Astrocyte of the hippocampus (primary cell): ENCODE results near the gene RAB3IP.
"Not testable (repeated sequence)": the region's sequence is repeated elsewhere in the genome, so short reads cannot be mapped to it uniquely, and the experiment has no call there.

Experiments
- DNase-seq: peaks from one replicate; pipeline ENCODE4 v3.0.0; 2011; ENCODE audit warnings: low read depth, low spot score

RAB3IP gene

DNA sequence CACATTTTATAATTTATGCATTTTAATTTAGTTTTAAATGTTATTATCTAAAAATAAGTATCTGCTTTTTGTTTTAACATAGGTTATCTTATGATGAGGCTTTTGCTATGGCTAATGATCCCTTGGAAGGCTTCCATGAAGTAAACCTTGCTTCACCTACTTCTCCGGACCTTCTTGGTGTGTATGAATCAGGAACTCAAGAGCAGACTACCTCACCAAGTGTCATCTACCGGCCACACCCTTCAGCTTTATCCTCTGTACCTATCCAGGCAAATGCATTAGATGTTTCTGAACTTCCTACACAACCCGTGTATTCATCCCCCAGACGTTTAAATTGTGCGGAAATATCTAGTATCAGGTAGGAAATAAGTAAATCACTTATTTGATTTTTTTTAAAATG lies 16.6 kb downstream of the RAB3IP start:
- DNase-seq = no peak

DNA sequence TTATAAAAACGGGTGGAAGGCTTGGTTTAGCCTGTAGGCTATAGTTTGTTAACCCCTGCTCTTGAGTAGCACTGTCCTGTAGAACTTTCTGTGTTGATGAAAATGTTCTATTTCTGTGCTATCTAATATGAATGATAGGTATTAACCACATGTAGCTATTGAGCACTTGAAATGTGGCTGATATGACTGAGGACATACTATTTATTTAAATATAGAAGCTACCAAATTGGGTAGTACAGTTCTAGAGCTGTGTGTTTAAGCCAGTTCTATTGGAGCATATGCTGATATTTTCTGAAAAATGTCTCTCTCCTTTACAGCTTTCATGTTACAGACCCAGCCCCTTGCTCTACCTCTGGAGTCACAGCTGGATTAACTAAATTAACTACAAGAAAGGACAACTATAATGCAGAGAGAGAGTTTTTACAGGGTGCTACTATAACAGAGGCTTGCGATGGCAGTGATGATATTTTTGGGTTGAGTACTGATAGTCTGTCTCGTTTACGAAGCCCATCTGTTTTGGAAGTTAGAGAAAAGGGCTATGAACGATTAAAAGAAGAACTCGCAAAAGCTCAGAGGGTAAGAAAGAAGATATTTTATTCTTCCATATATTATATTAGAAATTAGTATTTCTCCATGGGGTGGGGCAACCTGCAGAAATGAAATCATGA lies 17.6 kb downstream of the RAB3IP start:
- no peak for DNase-seq

DNA sequence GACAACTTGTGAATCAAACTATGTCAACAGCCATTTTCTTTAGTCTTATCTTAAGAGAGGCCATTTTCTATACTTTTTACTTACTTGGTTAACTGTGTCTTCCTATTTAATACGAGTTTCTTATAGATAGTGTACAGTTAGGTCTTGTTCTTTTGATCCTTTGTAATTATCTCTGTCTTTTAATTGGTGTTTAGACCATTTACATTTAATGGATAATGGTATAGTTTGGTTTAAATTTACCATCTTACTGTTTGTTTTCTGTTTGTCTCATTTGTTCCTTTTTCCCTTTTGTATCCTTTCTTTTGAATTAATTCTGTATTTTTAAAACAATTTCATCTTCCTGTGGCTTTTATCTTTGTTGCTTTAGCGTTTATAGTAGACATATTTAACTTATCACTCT lies 19.4 kb downstream of the RAB3IP start:
- DNase-seq = no peak

DNA sequence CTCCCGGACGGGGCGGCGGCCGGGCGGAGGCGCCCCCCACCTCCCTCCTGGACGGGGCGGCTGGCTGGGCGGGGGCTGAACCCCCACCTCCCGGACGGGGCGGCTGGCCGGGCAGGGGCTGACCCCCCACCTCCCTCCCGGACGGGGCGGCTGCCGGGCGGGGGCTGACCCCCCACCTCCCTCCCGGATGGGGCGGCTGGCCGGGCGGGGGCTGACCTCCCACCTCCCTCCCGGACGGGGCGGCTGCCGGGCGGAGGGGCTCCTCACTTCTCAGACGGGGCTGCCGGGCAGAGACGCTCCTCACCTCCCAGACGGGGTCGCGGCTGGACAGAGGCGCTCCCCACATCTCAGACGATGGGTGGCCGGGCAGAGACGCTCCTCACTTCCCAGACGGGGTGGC lies 20.9 kb downstream of the RAB3IP start:
- not testable (repeated sequence) for DNase-seq

DNA sequence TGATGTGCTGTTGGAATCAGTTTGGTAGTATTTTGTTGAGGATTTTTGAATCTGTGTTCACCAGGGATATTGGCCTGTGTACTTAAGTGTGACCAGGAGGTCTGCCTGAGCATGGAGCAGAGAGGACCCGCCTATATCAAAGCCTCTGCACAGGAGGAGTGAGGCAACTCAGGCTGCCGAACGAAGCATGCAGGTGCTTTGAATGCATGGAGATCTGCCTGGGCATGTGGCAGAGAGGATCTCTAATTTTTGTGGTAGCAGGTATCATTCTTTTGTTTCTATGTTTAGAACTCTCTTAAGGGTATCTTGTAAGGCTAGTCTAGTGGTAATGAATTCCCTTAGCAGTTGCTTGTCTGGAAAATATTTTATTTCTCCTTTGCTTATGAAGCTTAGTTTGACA lies 26.9 kb downstream of the RAB3IP start:
- no peak for DNase-seq

DNA sequence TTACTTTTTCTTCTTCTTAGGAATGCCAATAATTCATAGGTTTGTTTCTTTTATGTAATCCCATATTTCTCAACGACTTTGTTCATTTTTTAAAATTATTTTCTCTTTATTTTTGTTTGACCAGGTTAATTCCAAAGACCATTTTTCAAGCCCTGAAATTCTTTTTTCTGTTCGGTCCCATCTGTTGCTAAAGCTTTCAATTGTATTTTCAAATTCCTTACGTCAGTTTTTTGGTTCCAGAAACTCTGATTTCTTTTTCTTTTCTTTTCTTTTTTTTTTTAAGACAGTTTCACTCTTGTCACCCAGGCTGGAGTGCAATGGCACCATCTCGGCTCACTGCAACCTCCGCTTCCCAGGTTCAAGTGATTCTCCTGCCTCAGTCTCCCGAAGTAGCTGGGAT lies 27.6 kb downstream of the RAB3IP start:
- no peak for DNase-seq

DNA sequence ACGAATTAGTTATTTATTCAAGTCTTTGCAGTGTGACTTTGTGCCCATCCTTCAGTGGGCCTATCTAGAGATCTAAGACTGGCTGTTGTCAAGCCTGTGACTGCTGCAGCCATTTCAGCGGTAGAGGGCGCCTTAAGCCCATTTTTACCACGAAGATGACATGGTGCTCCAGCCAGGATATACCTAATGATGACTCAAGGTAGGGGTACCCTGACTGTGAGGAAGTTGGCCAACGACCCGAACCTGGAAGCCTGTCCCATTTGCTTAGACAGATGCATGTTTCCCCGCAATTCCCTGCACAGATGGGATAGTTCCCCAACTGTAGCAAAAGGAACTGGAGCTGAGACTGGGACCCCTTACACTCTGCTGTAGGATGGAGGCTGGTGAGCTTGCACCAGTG lies 41.3 kb downstream of the RAB3IP start:
- peak; percentile 6 for DNase-seq

DNA sequence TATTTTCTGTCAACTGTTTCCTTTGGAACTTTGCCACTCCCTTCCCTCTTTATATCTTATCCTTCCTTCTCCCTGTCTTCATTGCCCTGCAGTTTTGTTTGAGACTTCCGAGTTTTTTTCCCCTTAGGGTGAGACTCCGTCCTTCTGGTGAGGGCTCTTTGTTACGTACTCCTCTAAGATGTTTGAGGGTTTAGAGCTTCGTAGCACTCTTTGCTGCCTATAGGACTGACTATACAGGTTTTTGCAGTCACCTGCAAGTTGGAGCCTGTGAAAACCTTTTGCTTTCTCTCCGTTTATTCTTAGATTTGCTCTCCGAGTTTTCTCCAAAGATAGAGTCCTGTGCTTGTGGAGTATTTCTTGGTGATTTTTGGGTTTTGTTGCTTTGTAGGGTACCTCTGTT lies 44.7 kb downstream of the RAB3IP start:
- DNase-seq = no peak

DNA sequence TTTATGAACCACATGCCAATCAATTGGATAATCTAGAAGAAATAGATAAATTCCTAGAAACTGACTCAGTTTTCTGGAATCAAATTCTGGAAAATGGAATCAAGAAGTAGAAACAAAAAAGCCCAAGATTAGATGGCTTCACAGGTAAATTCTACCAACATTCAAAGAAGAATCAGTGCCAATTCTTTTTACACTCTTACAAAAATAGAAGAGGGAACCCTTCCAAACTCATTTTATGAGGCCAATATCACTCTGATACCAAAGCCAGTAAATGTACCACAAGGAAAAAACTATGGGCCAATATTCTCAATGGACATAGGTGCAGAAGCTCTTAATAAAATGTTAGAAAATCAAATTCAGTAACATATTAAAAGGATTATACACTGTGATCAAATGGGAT lies 50.7 kb downstream of the RAB3IP start:
- no peak for DNase-seq

DNA sequence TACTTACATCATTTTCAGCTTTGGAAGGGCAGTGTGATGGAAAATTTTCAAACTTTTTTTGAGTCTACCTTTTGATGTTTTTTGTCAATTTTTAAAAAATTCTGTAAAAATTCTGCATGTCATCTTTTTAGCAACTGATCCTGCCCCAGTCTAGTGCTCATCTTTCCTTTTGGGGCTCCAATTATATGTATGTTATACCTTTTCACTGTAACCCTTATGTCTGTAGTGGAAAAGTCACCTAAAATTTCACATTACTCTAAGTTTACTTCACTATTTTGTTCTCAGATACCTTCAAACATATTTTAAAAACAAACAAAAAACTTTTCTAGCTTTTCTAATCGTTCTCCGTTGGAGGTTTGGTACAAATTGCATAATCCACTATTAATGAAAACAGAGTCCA lies 53.9 kb downstream of the RAB3IP start:
- DNase-seq = no peak

DNA sequence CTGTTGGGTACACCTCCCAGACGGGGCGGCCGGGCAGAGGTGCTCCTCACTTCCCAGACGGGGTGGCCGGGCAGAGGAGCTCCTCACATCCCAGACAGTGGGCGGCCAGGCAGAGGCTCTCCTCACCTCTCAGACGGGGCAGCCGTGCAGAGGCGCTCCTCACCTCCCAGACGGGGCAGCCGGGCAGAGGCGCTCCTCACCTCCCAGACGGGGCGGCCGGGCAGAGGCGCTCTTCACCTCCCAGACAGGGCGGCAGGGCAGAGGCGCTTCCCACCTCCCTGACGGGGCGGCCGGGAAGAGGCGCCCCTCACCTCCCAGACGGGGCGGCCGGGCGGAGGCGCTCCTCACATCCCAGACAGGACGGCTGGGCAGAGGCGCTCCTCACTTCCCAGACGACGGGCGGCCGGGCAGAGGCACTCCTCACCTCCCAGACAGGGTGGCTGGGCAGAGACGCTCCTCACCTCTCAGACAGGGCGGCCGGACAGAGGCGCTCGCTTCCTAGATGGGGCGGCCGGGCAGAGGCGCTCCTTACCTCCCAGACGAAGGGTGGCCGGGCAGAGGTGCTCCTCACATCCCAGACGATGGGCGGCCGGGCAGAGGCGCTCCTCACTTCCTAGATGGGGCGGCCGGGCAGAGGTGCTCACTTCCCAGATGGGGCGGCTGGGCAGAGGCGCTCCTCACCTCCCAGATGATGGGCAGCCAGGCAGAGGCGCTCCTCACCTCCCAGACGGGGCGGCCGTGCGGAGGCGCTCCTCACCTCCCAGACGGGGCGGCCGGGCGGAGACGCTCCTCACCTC lies 68.6 kb downstream of the RAB3IP start:
- not testable (repeated sequence) for DNase-seq

DNA sequence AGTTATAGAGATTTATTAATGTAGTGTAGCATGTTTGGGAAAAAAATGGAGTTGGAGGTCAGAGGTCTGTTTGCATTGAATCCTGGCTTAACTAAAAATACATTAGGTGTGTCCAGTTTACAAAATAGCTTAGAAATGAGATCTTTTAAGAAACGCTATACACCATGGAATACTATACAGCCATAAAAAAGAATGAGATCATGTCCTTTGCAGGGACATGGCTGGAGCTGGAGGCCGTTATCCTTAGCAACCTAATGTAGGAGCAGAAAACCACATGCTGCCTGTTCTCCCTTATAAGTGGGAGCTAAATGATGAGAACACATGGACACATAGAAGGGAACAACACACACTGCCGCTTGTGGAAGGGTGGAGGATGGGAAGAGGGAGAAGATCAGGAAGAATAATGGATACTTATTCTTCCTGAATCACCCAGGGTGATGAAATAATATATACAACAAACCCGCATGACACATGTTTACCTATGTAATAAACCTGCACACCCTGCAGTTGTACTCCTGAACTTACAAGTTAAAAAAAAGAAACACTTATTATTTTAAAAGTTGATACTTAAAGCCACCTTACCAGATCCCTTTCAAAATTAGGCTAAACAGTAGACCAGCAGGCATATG lies 72.3 kb downstream of the RAB3IP start:
- no peak for DNase-seq

DNA sequence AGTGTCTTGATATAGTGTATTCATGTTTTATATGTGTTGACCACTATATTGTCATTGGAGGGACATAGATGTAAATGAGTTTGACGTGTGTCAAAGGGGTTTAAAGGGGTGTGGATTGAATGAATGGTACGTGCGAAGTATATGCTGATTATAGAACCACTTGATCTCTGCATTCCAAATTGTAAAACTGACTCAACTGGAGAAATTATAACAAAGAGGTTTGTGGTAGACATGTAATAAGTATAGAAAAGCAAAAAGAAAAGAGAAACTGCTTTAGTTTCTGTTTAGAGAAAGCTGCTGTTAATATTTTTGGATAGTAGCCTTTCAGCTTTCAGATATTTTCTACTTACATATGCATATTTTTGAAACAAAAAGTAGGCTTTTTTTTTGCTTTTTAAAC lies 77.4 kb downstream of the RAB3IP start:
- no peak for DNase-seq

DNA sequence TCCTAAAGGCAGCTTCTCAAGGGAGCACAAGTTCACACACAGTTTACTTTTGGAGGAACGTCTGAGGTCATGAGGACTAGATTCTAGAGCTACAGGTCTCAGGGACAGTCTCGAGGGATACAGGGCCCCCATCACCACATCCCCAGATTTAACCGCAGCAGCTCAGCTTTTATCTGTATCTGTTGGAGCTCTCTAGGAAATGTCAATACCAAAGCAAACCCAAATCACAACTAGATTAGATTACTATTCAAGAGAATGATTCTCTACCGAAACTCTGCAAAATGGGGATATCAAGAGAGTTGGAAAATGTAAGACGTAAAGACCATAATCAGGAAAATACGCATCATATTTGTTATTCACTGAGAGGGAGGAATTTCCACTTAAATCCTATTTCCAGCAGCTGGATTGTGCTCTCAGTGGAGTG lies 82.4 kb downstream of the RAB3IP start:
- DNase-seq = no peak

DNA sequence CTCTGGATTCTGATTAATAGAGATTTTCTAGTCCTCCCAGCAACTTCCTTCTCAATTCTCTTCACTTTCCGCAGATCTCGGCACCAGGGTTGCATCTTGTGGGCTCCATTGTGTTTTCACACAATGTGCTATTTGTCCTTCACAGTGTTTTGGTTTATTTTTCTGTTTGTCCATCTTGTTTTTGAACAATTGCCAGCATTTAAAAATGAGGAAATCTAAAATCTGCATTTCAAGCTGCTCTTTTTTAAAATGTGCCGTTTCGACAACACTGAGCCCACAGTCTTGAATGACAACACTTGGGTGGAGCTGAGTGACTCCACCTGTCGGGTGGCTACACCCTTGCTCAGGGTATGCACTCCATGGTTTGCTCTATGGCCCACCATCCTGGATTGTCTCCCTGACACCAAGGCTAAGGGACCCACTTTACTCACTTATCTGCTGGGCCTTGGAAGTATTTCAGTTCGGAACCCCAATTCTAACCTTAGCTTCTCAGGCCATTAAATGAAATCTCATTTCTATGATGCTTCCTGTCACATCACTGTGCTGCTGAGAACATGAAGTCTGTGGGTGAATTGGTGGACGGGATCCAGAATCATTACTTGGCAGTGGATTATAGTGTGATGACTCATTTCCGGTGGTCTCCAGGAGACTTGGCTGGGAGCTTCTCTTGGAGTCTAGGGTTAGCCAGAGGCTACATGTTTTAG lies 82.9 kb downstream of the RAB3IP start:
- peak; percentile 89 for DNase-seq

DNA sequence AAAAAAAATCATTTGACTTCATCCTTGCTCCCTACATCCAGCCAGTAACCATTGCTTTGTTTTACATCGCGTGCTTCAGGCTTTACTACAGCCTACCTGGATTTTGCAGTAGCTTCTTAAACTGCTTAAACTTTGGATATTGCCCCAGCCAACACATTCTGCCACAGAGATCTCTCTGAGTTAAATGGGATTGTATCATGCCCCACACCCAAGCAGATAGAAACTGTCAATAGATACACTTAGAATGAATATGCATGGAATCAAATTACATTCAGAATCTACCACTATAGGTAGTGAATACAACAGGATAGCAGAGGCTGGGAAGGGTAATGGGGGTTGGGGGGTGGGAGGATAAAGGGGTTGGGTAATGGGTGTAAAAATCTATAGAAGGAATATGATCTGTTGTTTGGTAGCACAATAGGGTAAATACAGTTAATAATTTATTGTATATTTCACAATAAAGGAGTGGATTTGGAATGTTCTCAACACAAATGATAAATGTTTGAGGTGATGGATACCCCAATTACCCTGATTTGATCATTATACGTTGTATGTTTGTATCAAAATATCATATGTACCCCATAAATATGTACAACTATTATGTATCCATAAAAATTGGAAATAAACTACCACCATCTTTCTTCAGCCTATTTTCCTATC lies 83.7 kb downstream of the RAB3IP start:
- no peak for DNase-seq

DNA sequence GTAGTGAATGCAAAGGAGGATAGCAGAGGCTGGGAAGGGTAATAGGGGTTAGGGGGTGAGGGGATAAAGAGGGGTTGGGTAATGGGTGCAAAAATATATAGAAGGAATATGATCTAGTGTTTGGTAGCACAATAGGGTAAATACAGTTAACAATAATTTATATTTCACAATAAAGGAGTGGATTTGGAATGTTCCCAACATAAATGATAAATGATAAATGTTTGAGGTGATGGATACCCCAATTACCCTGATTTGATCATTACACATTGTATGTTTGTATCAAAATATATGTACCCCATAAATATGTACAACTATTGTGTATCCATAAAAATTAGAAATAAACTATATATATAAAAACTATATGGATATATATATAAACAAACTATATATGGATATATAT lies 85.4 kb downstream of the RAB3IP start:
- DNase-seq = no peak

DNA sequence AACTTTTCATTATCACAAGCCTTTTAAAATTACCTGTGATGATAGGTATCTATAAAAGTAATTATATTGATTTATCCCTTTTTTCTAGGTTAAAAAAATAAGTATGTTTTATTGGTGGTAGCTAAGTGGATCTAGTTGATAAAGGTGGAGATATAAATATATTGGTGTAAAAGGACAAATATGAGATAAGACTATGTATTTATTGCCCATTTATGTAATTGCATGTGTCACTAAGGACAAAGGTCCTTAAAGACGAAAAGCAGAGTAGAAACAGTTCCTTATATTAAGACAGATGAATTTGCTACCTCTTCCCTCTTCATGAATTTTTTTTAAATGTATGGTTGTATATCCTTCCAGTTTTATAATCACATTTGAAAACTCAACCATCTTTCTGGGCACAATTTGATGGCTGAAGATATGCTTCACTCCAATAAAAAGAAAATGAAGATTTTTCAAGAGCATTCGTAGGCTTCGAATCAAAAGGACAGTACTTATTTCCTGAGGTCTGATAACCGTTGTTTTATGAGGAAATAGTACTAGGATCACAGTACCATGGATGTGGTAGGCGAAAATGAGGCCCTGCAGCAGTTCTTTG lies 86.4 kb downstream of the RAB3IP start, which contains the start of gene MYRFL:
Gene MYRFL, plus strand, starts transcription at position 262 of the 595 bp plus-strand sequence. Its CDS starts 291 bp downstream, at position 553.
- DNase-seq = no peak

DNA sequence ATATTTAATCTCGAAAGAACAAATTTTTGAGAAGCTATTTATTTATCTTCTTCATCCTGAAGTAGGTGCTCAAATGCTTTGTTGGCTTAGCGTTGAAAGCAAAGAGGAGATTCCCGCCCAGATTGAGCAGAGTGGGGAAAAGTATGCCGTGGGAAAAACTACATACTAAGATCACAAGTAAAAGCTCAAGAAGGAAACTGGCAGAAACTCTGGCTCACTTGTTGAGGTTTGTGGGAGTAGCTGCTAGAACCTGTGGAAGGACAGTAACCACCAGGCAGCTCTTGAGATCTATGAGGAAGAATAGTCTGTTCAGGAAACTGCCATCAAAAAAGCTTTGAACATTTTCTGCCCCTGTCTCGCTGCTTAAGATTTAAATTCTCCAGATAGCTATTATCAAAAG lies 90.2 kb downstream of the RAB3IP start:
- no peak for DNase-seq

DNA sequence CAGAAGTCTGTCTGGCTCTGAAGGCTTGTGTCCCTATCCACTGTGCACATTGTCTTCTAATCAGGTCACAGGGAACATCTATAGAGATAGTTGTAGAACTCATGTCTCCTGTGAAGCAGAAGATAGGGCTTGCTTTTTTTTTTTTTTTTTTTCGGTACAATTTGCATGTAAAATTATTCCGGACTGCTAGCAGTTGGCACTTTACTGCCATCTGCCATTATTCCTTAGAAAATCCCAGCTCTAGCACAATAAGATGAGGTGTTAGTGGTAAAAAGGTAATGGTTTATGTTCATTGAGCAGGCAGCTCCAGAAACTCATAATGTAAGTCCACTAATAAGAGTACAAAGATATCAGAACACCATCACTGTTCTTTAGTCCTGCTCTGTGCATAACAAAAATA lies 95.0 kb downstream of the RAB3IP start:
- DNase-seq = no peak

DNA sequence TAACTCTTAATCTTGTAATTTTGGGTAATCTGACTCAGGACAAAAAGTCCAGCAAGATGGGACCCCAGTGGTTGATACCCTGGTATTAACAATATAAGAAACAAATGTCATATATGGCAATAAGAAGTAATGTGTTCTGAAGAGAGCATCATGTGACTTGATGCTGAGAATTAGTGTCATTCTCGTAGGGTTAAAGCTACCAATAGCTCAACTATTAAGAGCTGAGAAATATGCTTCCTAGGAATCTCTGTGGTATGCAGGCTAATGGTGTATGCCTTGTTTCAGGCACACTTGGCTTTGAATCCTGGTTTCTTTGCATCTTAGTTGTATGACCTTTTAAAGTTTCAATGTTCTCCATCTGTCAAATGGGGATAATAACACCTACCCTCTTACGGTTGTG lies 95.5 kb downstream of the RAB3IP start:
- DNase-seq = no peak
